Measurements from ENCODE around the gene MUC5AC. TPM values are rescaled to one million over a fixed set of nuclear protein-coding genes. Genes with fewer than 3 reads are reported as not detected.
"Not testable (repeated sequence)": the region's sequence is repeated elsewhere in the genome, so short reads cannot be mapped to it uniquely, and the experiment has no call there.

The MUC5AC gene
- total RNA-seq, 2 donors from 2014 or later, result not detected

- H3K27me3 ChIP-seq, result no peaks in the 10 kb centered on the region
- no peak for DNase-seq (ENCODE audit: low spot score)
Observed at GRCh38 chr11:1112351-1113191, 45.2 kb upstream of the MUC5AC start.

GRCh38 chr11:1113405-1114201 lies 44.1 kb upstream of the MUC5AC start:
- H3K36me3 ChIP-seq, result no peaks in the 10 kb centered on the region
- H3K9me3 ChIP-seq, result no peaks in the 10 kb centered on the region
- DNase-seq (ENCODE audit: low spot score), result no peak
- no peak overlapping the region for H3K4me3 ChIP-seq
- H3K4me1 ChIP-seq, result no peaks in the 10 kb centered on the region
- no peak for TF ChIP-seq CTCF (IDR thresholded peaks at IDR 0.05)
- no peak overlapping the region for H3K27ac ChIP-seq
- H3K27me3 ChIP-seq, result no peaks in the 10 kb centered on the region

More at GRCh38 chr11:1112351-1113191, 45.2 kb upstream of the MUC5AC start:
- no peak for TF ChIP-seq CTCF (IDR thresholded peaks at IDR 0.05)
- Histone ChIP-seq H3K4me3 (no peak overlapping the region), H3K27ac (no peak overlapping the region), H3K36me3 (no peaks in the 10 kb centered on the region), H3K4me1 (no peaks in the 10 kb centered on the region), H3K9me3 (no peaks in the 10 kb centered on the region)

GRCh38 chr11:1115292-1115691 lies 42.5 kb upstream of the MUC5AC start:
- not testable (repeated sequence) for H3K27ac ChIP-seq; DNase-seq (ENCODE audit: low spot score); H3K27me3 ChIP-seq

GRCh38 chr11:1116104-1116503 lies 41.6 kb upstream of the MUC5AC start:
- no peak for DNase-seq (ENCODE audit: low spot score)
- H3K4me3 ChIP-seq, result no peak overlapping the region
- no peaks in the 10 kb centered on the region for H3K9me3 ChIP-seq
- no peak for TF ChIP-seq CTCF (IDR thresholded peaks at IDR 0.05)
- no peak overlapping the region for H3K27ac ChIP-seq
- no peaks in the 10 kb centered on the region for H3K27me3 ChIP-seq
- no peaks in the 10 kb centered on the region for H3K4me1 ChIP-seq
- no peaks in the 10 kb centered on the region for H3K36me3 ChIP-seq

More at GRCh38 chr11:1115292-1115691, 42.5 kb upstream of the MUC5AC start:
- not testable (repeated sequence) for H3K4me3 ChIP-seq, H3K4me1 ChIP-seq, H3K9me3 ChIP-seq, H3K36me3 ChIP-seq

GRCh38 chr11:1116666-1117390 lies 40.9 kb upstream of the MUC5AC start:
- no peak overlapping the region for H3K4me3 ChIP-seq
- no peaks in the 10 kb centered on the region for H3K36me3 ChIP-seq
- no peaks in the 10 kb centered on the region for H3K4me1 ChIP-seq
- no peaks in the 10 kb centered on the region for H3K27me3 ChIP-seq
- DNase-seq (ENCODE audit: low spot score), result no peak
- no peaks in the 10 kb centered on the region for H3K9me3 ChIP-seq
- H3K27ac ChIP-seq, result no peak overlapping the region
- TF ChIP-seq CTCF (IDR thresholded peaks at IDR 0.05), result no peak

- H3K27ac ChIP-seq, result no peak overlapping the region
- no peaks in the 10 kb centered on the region for H3K27me3 ChIP-seq
- H3K9me3 ChIP-seq, result no peaks in the 10 kb centered on the region
- H3K36me3 ChIP-seq, result no peaks in the 10 kb centered on the region
- H3K4me1 ChIP-seq, result no peaks in the 10 kb centered on the region
- TF ChIP-seq CTCF (IDR thresholded peaks at IDR 0.05), result no peak
- H3K4me3 ChIP-seq, result no peak overlapping the region
- no peak for DNase-seq (ENCODE audit: low spot score)
Observed at GRCh38 chr11:1117992-1118391, 39.8 kb upstream of the MUC5AC start.

Data from right atrium auricular region (tissue), 2 donors.